Ecto neural progenitor cell (in vitro differentiated cells): ENCODE data around the gene ALDH1A1.
"Not testable (repeated sequence)": the region's sequence is repeated elsewhere in the genome, so short reads cannot be mapped to it uniquely, and the experiment has no call there.

Experiments
- DNase-seq: peaks from one replicate; pipeline ENCODE4 v3.0.0-alpha.2; 2018; ENCODE audit warnings: low spot score

The ALDH1A1 gene

GRCh38 chr9:72896439-72896838 lies 56.4 kb downstream of the ALDH1A1 start:
- no peak for DNase-seq

DNA sequence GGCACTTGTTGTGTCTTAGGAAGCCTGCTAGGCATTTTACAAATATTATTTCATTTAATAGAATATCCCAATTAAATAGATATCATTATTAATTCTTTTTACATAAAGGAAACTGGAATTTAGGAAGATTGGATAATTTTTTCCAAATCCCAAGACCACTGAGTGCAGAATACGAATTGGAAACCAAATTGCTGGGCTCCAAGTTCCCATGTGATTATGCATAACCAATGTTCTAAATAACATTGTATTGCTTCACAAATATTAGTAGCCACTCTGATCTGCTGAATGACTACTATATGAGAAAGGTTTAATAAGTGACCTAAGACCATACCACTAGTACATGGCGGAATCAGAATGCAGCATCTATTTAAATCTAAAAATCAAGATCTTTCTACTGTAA lies 57.7 kb downstream of the ALDH1A1 start:
- no peak for DNase-seq

DNA sequence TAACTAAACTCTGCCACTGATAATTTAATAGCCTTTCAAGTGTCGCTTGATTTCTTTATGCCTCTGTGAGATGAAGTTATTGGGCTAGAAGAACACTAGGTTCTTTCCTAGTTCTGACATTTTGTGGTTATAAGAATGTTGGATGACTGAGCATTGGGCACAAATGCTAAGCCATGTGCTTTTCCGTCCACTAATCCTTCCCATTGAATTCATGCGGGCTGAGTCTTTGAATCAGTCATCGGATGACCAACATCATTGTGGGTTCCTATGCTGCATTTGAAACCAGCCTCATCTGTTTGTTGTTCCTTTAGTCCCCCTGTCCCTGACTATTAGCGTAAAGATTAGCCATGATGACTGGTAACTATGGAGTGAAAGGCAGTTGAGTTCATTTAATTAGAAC lies 58.5 kb downstream of the ALDH1A1 start:
- no peak for DNase-seq

DNA sequence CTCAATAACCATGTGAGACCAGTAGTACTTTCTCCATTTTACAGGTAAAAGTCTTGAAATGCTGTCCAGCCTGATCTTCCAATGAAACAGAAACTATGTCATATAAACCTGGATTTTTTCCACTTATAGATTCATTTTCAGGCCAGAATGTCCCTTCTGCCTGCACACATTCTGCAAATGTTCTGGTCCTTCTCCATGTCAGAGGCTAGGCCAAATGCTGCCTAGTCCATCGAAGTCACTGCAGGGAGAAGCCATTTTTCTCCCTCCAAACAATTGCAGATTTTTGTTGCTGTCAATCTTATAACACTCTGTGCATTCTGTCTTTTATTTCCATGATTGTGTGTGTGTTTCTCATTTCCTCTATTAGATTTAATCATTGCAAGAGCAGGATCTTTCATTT lies 59.4 kb downstream of the ALDH1A1 start:
- no peak for DNase-seq

- DNase-seq, result no peak
These were observed 61.8 kb downstream of the ALDH1A1 start for GRCh38 chr9:72891043-72891442.

- DNase-seq, result no peak
These were observed 63.9 kb downstream of the ALDH1A1 start for GRCh38 chr9:72888943-72889342.

DNA sequence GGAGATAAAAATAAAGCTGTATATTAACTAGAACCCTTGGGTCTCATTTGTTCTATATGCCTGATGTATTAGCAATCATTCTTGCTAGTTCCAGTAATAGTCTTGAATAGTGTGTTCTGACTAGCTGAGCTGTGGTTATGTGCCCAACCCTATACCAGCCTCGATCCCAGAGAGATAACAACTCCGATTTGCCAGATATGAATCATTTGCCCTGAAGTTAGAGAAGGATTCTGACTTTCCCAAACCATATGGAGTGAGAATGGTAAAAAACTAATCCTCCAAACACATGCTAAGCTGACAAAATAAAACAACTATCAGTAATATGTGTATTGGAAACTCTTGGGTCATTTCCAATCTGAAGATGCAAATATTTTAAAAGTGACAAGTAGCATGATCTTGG lies 64.8 kb downstream of the ALDH1A1 start:
- no peak for DNase-seq

- DNase-seq, result no peak
These were observed 66.5 kb downstream of the ALDH1A1 start for GRCh38 chr9:72886386-72886785.

- DNase-seq, result no peak
These were observed 68.3 kb downstream of the ALDH1A1 start for GRCh38 chr9:72884508-72884907.

GRCh38 chr9:72883875-72884274 lies 69.0 kb downstream of the ALDH1A1 start:
- no peak for DNase-seq

DNA sequence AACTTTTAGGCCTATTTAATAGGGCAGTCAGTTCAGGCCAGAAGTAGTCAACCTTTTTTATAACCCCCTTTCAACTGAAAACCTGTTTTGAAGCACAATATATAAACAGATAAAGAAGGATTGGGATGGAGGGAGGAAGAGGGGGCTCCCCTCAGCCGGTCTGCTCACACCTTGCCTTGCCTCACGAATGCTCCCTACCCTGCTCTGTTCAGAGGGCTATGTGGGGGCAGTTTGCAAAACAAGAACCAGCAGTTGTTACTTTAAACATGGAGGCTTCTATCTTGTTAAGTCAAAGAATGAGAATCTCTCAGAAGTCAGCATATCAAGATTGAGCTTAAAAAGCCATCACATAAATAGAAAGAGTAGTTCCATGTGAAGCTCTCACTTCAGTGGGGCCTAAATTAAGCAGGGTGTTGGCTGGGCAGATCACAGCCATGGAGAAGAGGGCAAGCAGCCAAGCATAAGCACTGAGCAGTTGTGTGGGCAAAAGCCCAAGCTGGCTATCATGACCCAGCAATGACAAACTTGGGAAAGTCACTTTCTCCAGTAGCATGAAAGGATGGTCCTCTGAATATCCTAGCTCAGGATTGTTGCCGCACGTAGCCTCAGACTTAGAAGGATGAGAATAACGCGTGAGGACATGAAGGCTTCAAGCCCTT lies 70.6 kb downstream of the ALDH1A1 start:
- no peak for DNase-seq

GRCh38 chr9:72880821-72881220 lies 72.0 kb downstream of the ALDH1A1 start:
- DNase-seq, result no peak

- DNase-seq, result no peak
These were observed 77.6 kb downstream of the ALDH1A1 start for GRCh38 chr9:72875221-72875620.

GRCh38 chr9:72874344-72874743 lies 78.5 kb downstream of the ALDH1A1 start:
- no peak for DNase-seq

DNA sequence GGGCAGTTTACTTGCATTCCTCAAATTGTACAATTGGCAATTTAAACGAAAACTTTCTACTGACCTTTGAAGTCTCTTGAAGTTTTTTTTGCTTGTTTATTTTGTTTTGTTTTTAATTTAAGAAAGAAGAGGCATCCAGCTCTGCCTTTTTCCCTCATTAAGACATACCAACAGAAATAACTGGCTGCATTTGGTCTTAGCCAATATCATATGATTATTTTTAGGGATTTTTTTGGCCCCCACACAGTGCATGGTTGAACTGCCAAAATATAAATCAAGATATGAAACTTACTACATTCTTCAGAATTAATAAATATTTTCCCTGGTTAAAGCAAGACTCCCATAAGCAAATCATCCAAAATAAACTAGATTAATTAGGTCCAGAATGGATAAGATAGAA lies 79.4 kb downstream of the ALDH1A1 start:
- no peak for DNase-seq

DNA sequence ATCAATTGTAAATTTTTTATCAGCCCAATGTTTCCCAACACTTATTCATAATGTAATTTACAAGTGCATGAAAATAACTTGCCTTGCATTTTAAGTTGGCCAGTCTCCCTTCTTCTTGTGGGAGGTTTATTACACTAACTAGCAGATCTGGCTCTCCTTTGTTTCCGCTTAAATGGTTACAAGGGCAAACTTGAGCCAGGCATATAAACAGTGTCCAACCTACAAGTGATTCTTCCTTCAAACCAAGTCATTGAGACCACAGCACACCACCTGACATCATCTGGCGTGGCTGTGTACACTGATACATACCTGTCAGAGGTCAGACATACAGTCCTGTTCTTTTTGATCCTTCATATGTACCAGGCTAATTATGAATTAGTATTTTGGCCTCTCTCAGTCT lies 80.1 kb downstream of the ALDH1A1 start:
- DNase-seq, result no peak

- DNase-seq, result no peak
These were observed 81.2 kb downstream of the ALDH1A1 start for GRCh38 chr9:72871685-72872084.

DNA sequence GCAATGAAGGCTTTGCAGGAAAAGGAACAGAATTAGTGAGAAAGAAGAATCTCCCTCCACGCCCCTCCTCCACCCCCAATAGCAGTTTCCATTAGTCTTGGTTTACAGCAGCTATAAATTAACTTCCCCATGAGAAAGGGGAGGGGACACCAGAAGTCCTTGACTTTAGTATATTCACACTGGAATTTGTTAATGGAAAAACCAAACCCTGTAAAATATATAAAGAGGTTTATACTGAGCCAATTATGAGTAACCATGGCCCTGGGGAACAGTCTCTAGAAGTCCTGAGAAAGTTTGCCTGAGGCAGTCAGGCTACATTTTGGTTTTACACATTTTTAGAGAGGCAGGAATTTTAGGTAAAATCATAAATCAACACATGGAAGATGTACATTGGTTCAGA lies 88.5 kb downstream of the ALDH1A1 start:
- no peak for DNase-seq

DNA sequence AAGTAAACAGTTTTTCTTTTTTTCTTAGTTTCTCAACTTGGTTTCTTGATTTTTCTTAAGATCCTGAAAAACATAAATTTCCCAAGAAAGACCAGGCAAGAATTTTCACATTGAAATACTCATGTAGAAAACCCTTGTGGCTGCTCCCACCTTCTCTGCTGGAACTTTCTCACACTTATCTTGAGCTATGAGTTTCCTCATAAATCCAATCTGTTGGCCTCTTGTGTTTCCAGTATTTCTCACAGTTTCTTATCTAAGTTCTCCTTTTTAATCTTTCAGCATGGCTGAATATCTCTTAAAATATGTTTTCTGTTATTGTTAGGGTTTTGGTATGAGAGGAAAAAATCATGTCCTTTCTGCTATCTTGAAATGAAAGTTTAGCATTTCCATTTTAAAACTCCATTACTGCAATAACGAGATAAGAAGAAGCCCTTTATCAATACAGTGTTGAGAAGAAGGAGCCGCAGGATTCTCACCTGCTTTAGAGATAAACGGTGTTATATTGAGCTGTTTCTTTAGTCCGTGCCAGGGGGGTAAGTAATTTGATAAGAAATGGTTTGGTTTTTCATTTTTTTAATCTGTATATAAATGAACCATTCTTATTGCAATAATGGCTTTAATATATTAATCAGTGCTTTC lies 89.3 kb downstream of the ALDH1A1 start:
- DNase-seq, result no peak

DNA sequence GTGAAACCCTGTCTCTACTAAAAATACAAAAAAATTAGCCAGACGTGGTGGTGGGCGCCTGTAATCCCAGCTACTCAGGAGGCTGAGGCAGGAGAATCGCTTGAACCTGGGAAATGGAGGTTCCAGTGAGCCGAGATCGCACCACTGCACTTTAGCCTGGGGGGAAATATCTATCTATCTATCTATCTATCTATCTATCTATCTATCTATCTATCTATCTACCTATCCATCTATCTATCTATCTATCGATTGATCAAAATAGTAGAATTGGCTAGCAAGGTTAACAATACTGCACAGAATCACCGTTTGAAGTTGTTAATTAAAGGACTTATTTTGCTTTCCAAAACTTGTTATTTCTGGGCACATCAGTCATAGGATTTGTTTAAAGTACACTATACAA lies 90.1 kb downstream of the ALDH1A1 start:
- DNase-seq, result not testable (repeated sequence)

DNA sequence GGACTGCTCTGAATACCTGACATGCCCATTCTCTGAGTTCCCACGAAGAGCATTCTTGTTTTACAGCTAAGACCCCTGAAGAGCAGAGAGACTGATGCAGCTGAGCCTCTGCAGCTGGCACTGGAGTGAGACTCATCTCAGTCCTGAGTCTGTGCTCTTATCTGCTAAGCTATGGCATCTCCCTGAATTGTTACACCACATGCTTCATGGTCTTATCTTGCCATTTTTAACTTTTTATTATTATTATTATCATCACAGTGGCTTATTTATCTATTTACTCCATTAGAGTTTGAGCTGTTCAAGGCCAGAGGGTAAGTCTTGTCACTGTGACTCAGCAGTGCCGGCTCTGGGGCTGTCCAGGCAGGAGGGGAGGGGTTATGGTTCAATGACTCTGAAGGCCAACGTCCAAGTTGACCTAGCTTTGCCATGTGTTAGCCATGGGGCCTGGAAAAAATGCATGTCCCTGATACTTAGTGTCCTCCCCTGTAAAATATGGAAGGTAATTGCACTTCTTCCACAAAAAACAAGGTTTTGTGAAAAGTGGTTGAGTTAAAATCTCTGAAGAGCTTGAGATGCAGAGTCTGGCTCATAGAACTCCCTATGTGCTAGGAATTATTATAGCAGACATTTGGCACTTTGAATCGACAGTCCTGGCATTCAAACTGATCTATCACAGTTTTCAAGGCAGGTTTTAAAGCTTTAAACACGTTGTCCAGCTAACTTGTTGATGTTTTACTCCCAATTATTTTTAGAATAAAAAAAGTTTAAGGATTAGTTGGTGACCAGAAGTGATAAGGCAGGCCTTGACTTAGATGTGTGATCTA lies 94.6 kb downstream of the ALDH1A1 start:
- DNase-seq, result no peak

DNA sequence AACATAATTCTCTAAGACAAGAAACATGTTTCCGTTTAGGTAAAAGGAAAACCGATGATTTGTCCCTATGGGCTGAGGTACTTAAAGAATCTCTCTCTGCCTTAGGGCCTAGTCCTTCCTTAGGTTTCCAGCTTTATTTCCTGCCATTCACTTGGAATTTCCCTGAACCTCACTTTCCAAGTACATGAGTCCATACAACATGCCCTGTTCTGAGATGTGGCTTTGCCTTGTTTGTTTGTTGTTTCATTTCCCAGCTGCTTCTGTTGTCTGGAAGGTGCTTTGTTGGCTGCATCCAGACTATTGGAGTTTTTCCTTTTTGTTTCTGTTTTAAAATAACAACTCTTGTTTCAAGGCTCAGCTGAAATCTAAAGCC lies 95.2 kb downstream of the ALDH1A1 start:
- DNase-seq, result no peak

- DNase-seq, result no peak
These were observed 95.8 kb downstream of the ALDH1A1 start for GRCh38 chr9:72856972-72857623.
